OCI-LY3 (cell line): Measurements from ENCODE around the gene RAD51AP2.

Experiments used
- H2AFZ ChIP-seq: fragments of 200-600, 300-600 bp; shearing (Covaris generic); 2 replicates; pipeline ENCODE4 v1.6.0; 2014; ENCODE audit warnings: antibody characterized with exemption, low read depth, low read length
- H3K27ac ChIP-seq: fragments of 200-600, 300-600 bp; sonication (generic); 2 replicates; pipeline ENCODE4 v1.5.1; 2014; ENCODE audit warnings: mild to moderate bottlenecking, low read length, moderate library complexity, mixed read lengths
- H3K27me3 ChIP-seq: fragments of 200-600, 300-600 bp; sonication (generic); 2 replicates; pipeline ENCODE4 v1.6.1; 2014; ENCODE audit warnings: low read depth, low read length, mixed read lengths
- H3K36me3 ChIP-seq: fragments of 200-600, 300-600 bp; sonication (generic); replicated peaks from 2 replicates; pipeline ENCODE3; 2014; ENCODE audit warnings: low read depth, low read length, mixed read lengths
- H3K4me1 ChIP-seq: fragments of 300-600, 200-600 bp; sonication (generic); 2 replicates; pipeline ENCODE4 v1.6.1; 2014; ENCODE audit warnings: low read length, mixed read lengths
- H3K4me2 ChIP-seq: fragments of 200-600, 300-600 bp; sonication (generic); 2 replicates; pipeline ENCODE4 v1.6.1; 2014; ENCODE audit warnings: low read length, mixed read lengths
- H3K4me3 ChIP-seq: fragments of 300-600, 200-600 bp; sonication (generic); 2 replicates; pipeline ENCODE4 v1.5.1; 2014; ENCODE audit warnings: antibody characterized with exemption, mild to moderate bottlenecking, low read length, moderate library complexity
- H3K79me2 ChIP-seq: fragments of 300-600, 200-600 bp; shearing (Covaris generic); 2 replicates; pipeline ENCODE4 v1.6.1; 2014; ENCODE audit warnings: mild to moderate bottlenecking, low read length, mixed read lengths
- H3K9ac ChIP-seq: fragments of 300-600, 200-600 bp; shearing (Covaris generic); 2 replicates; pipeline ENCODE4 v1.6.0; 2014; ENCODE audit warnings: mild to moderate bottlenecking, low read length, moderate library complexity
- H3K9me3 ChIP-seq: fragments of 200-600, 300-600 bp; shearing (Covaris generic); 2 replicates; pipeline ENCODE4 v1.6.1; 2014; ENCODE audit warnings: low read length, mixed read lengths; ENCODE audit not compliant: insufficient read depth
- H4K20me1 ChIP-seq: fragments of 200-600, 300-600 bp; sonication (generic); 2 replicates; pipeline ENCODE4 v1.6.1; 2016; ENCODE audit warnings: low read length, mixed read lengths; ENCODE audit not compliant: insufficient read depth
- EZH2phosphoT487 ChIP-seq: fragments of 200-600 bp; shearing (Covaris generic); IDR thresholded peaks from 2 replicates; pipeline ENCODE4 v1.6.1; 2018; ENCODE audit warnings: antibody characterized with exemption, mixed run types, low read depth
- TF ChIP-seq, protein P1 (sequence below): fragments of 200-600, 300-600 bp; sonication (generic); IDR thresholded peaks from 2 replicates; pipeline ENCODE4 v1.5.1; 2014; ENCODE audit warnings: antibody characterized with exemption, low read length, low read depth

RAD51AP2 gene

DNA sequence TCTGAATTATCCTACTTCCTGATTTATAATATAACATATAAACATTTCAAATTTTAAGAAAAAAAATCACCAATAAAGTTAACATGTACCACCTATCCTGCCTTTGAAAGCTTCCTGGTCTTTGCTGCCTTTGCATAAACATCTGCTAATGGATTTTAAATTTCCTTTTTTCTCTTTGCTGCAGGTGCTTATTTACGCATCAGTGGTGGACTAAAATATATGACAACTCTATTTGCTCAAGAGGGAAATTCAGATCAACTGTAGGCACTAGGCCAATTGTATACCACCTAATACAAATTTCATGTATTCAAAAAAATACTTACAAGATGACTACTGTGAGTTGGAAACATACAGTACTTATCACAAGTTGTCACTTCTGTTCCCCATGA is 57.2 kb downstream of the RAD51AP2 start:
- H3K36me3 ChIP-seq = no peaks in the 10 kb centered on the region
- no peak for TF ChIP-seq EZH2phosphoT487
- TF ChIP-seq, protein P1, sequence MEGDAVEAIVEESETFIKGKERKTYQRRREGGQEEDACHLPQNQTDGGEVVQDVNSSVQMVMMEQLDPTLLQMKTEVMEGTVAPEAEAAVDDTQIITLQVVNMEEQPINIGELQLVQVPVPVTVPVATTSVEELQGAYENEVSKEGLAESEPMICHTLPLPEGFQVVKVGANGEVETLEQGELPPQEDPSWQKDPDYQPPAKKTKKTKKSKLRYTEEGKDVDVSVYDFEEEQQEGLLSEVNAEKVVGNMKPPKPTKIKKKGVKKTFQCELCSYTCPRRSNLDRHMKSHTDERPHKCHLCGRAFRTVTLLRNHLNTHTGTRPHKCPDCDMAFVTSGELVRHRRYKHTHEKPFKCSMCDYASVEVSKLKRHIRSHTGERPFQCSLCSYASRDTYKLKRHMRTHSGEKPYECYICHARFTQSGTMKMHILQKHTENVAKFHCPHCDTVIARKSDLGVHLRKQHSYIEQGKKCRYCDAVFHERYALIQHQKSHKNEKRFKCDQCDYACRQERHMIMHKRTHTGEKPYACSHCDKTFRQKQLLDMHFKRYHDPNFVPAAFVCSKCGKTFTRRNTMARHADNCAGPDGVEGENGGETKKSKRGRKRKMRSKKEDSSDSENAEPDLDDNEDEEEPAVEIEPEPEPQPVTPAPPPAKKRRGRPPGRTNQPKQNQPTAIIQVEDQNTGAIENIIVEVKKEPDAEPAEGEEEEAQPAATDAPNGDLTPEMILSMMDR = no peak
- H3K27ac ChIP-seq = no peak overlapping the region
- no peak overlapping the region for H2AFZ ChIP-seq
- H3K79me2 ChIP-seq = no peaks in the 10 kb centered on the region
- H3K9ac ChIP-seq = no peak overlapping the region
- no peaks in the 10 kb centered on the region for H4K20me1 ChIP-seq
- H3K9me3 ChIP-seq = no peaks in the 10 kb centered on the region
- H3K4me3 ChIP-seq = no peak overlapping the region
- H3K4me2 ChIP-seq = no peak overlapping the region
- no peaks in the 10 kb centered on the region for H3K27me3 ChIP-seq
- H3K4me1 ChIP-seq = peaks cover 9% of the 10 kb centered on the region
